OCI-LY1 (cell line): Measurements from ENCODE around the gene RALGPS1.

Experiments
- H2AFZ ChIP-seq: fragments of 200-600 bp; sonication (generic), shearing (Covaris generic); 2 replicates; pipeline ENCODE4 v1.6.0; 2014; ENCODE audit warnings: antibody characterized with exemption, mild to moderate bottlenecking, low read length
- H3F3A ChIP-seq: fragments of 200-600 bp; sonication (generic), shearing (Covaris generic); 2 replicates; pipeline ENCODE4 v1.6.0; 2014; ENCODE audit warnings: mild to moderate bottlenecking, antibody characterized with exemption, low read length, moderate library complexity; ENCODE audit not compliant: insufficient read depth
- H3K27ac ChIP-seq: fragments of 200-600 bp; sonication (generic); 2 replicates; pipeline ENCODE4 v1.5.1; 2014; ENCODE audit warnings: low read length, mixed run types, mild to moderate bottlenecking, low read depth; ENCODE audit not compliant: poor library complexity, severe bottlenecking
- H3K27me3 ChIP-seq: fragments of 200-600 bp; sonication (generic); 2 replicates; pipeline ENCODE4 v1.6.0; 2014; ENCODE audit warnings: antibody characterized with exemption, mild to moderate bottlenecking, low read length, moderate library complexity; ENCODE audit not compliant: insufficient read depth
- H3K36me3 ChIP-seq: fragments of 200-600 bp; sonication (generic); 2 replicates; pipeline ENCODE4 v1.6.1; 2014; ENCODE audit warnings: mild to moderate bottlenecking, antibody characterized with exemption, low read length, moderate library complexity, mixed read lengths; ENCODE audit not compliant: insufficient read depth
- H3K4me1 ChIP-seq: fragments of 200-600 bp; sonication (generic); 2 replicates; pipeline ENCODE4 v1.5.1; 2014; ENCODE audit warnings: mild to moderate bottlenecking, low read length, moderate library complexity; ENCODE audit not compliant: insufficient read depth, severe bottlenecking
- H3K4me2 ChIP-seq: fragments of 200-600 bp; sonication (generic), shearing (Covaris generic); 2 replicates; pipeline ENCODE4 v1.6.1; 2014; ENCODE audit warnings: low read length
- H3K4me3 ChIP-seq: fragments of 200-600 bp; sonication (generic); 2 replicates; pipeline ENCODE4 v1.5.1; 2014; ENCODE audit warnings: low read length, low read depth, mild to moderate bottlenecking, mixed read lengths; ENCODE audit not compliant: poor library complexity, severe bottlenecking
- H3K79me2 ChIP-seq: fragments of 200-600 bp; shearing (Covaris generic); 2 replicates; pipeline ENCODE4 v1.6.1; 2016; ENCODE audit warnings: mixed run types, low read length, mixed read lengths; ENCODE audit not compliant: insufficient read depth
- H3K9ac ChIP-seq: fragments of 200-600 bp; sonication (generic), shearing (Covaris generic); 2 replicates; pipeline ENCODE4 v1.6.1; 2014; ENCODE audit warnings: mild to moderate bottlenecking, low read length, mixed read lengths
- H3K9me2 ChIP-seq: fragments of 200-600 bp; sonication (generic), shearing (Covaris generic); 2 replicates; pipeline ENCODE4 v1.6.1; 2014; ENCODE audit warnings: low read depth, mild to moderate bottlenecking, low read length, mixed read lengths
- H3K9me3 ChIP-seq: fragments of 200-600 bp; shearing (Covaris generic); 2 replicates; pipeline ENCODE4 v1.6.1; 2014; ENCODE audit warnings: low read length, mixed read lengths
- H4K20me1 ChIP-seq: fragments of 200-600 bp; sonication (generic), shearing (Covaris generic); 2 replicates; pipeline ENCODE4 v1.6.0; 2016; ENCODE audit warnings: mild to moderate bottlenecking, low read length; ENCODE audit not compliant: insufficient read depth
- EZH2 ChIP-seq: fragments of 200-600 bp; sonication (generic), shearing (Covaris generic); IDR thresholded peaks from 2 replicates; pipeline ENCODE4 v1.8.0; 2017; ENCODE audit warnings: borderline replicate concordance, mixed run types, mild to moderate bottlenecking, antibody characterized with exemption, low read length, moderate library complexity, mixed read lengths
- TF ChIP-seq, protein P1 (sequence below): fragments of 200-600 bp; sonication (generic), shearing (Covaris generic); IDR thresholded peaks from 2 replicates; pipeline ENCODE4 v1.5.1; 2017; ENCODE audit warnings: mild to moderate bottlenecking, antibody characterized with exemption, low read length, moderate library complexity, mixed read lengths

RALGPS1 gene

GRCh38 chr9:127219520-127219919, 304.9 kb downstream of the RALGPS1 start:
- Histone ChIP-seq H3K79me2 (no peaks in the 10 kb centered on the region), H3K4me1 (peaks cover 2% of the 10 kb centered on the region), H3K27ac (no peak overlapping the region), H3K27me3 (no peaks in the 10 kb centered on the region), H3K9me2 (no peaks in the 10 kb centered on the region), H3K4me2 (no peak overlapping the region), H4K20me1 (no peaks in the 10 kb centered on the region), H3K4me3 (no peak overlapping the region), H2AFZ (no peak overlapping the region), H3K9me3 (no peaks in the 10 kb centered on the region), H3K9ac (no peak overlapping the region), H3F3A (no peaks in the 10 kb centered on the region), H3K36me3 (no peaks in the 10 kb centered on the region)
- TF ChIP-seq EZH2 = no peak

GRCh38 chr9:127221695-127222094, 307.1 kb downstream of the RALGPS1 start:
- no peak overlapping the region for H3K9ac ChIP-seq
- peaks cover 11% of the 10 kb centered on the region for H3K4me1 ChIP-seq
- TF ChIP-seq EZH2 = no peak
- TF ChIP-seq, protein P1, sequence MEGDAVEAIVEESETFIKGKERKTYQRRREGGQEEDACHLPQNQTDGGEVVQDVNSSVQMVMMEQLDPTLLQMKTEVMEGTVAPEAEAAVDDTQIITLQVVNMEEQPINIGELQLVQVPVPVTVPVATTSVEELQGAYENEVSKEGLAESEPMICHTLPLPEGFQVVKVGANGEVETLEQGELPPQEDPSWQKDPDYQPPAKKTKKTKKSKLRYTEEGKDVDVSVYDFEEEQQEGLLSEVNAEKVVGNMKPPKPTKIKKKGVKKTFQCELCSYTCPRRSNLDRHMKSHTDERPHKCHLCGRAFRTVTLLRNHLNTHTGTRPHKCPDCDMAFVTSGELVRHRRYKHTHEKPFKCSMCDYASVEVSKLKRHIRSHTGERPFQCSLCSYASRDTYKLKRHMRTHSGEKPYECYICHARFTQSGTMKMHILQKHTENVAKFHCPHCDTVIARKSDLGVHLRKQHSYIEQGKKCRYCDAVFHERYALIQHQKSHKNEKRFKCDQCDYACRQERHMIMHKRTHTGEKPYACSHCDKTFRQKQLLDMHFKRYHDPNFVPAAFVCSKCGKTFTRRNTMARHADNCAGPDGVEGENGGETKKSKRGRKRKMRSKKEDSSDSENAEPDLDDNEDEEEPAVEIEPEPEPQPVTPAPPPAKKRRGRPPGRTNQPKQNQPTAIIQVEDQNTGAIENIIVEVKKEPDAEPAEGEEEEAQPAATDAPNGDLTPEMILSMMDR = no peak
- H3K36me3 ChIP-seq = no peaks in the 10 kb centered on the region
- no peak overlapping the region for H3K4me3 ChIP-seq
- no peaks in the 10 kb centered on the region for H4K20me1 ChIP-seq
- H3K27me3 ChIP-seq = no peaks in the 10 kb centered on the region
- no peak overlapping the region for H3K27ac ChIP-seq
- H3K4me2 ChIP-seq = no peak overlapping the region
- H3K79me2 ChIP-seq = no peaks in the 10 kb centered on the region
- no peaks in the 10 kb centered on the region for H3K9me2 ChIP-seq
- no peaks in the 10 kb centered on the region for H3K9me3 ChIP-seq
- H3F3A ChIP-seq = no peaks in the 10 kb centered on the region
- no peak overlapping the region for H2AFZ ChIP-seq

DNA sequence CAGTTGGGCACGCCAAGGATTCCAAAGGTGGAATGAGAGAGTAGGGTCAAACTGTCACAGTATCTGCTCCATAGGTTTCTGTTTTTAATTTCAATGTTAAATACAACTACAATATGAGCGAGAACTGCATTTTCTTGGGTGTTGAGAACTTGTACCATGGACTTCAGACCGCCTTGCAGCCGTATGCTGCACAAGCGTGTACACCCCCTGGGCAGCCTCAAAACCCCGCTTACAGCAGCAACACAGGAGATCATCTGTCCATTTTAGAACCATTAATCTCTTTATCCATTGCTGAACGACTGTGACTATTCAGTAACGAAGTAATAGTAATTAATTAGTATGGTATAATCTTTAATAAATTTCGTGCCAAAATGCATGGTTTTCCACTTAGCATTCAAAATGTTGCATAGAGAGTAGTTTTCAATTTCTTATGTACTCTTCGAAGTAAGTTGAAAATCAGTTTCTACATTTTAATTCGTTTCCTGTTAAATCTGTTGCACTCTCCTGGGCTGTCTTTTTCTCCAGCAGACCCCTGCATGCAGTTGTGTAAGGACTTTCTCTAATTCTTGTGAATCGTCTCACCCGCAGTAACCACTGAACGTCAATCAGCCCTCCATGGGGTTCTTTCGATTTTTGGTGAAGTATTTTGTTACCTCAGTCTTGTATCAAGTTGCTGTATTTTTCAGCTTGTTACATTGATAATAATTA, 308.0 kb downstream of the RALGPS1 start:
- Histone ChIP-seq H3F3A (no peaks in the 10 kb centered on the region), H3K79me2 (no peaks in the 10 kb centered on the region), H4K20me1 (no peaks in the 10 kb centered on the region), H3K4me2 (no peak overlapping the region), H3K36me3 (no peaks in the 10 kb centered on the region), H3K4me3 (no peak overlapping the region), H3K4me1 (peaks cover 11% of the 10 kb centered on the region), H3K27ac (no peak overlapping the region), H3K9ac (no peak overlapping the region), H3K9me3 (no peaks in the 10 kb centered on the region), H2AFZ (no peak overlapping the region), H3K27me3 (no peaks in the 10 kb centered on the region), H3K9me2 (no peaks in the 10 kb centered on the region)
- TF ChIP-seq, protein P1 = no peak
- TF ChIP-seq EZH2 = no peak

DNA sequence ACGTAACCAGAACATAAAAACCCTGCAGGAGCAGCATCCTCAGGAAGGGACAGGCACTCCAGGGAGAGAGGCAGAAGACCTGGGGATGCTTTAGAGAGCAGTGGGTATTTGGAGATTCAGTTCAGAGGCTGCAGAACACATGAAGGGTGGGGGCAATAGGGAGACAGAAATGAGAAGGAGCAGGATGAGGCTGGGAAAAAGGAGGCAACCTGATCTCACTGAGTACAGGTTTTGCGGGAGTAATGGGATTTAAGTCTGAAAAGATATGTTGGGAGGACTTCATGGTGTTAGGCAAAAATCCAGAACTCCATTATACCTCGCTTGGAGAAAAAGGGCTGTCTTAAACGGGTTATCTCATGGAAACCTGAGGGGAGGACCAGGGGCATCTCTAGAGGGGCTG, 308.7 kb downstream of the RALGPS1 start:
- H3F3A ChIP-seq = no peaks in the 10 kb centered on the region
- H3K4me2 ChIP-seq = no peak overlapping the region
- H3K27ac ChIP-seq = no peak overlapping the region
- no peak for TF ChIP-seq EZH2
- TF ChIP-seq, protein P1 = no peak
- H3K9me3 ChIP-seq = no peaks in the 10 kb centered on the region
- no peak overlapping the region for H3K4me3 ChIP-seq
- no peaks in the 10 kb centered on the region for H3K9me2 ChIP-seq
- no peaks in the 10 kb centered on the region for H3K79me2 ChIP-seq
- no peak overlapping the region for H3K9ac ChIP-seq
- no peaks in the 10 kb centered on the region for H3K36me3 ChIP-seq
- H3K27me3 ChIP-seq = no peaks in the 10 kb centered on the region
- peaks cover 11% of the 10 kb centered on the region for H3K4me1 ChIP-seq
- no peaks in the 10 kb centered on the region for H4K20me1 ChIP-seq
- H2AFZ ChIP-seq = no peak overlapping the region
